Muscle of leg (tissue), 11 donors: ENCODE measurements around the gene MAP10. TPM values are rescaled to one million over a fixed set of nuclear protein-coding genes. Genes with fewer than 3 reads are reported as not detected.

ENCODE experiments used
- DNase-seq: peaks from one replicate; pipeline ENCODE4 v3.0.0; 2013
- H3K27ac ChIP-seq: one replicate; pipeline ENCODE4 v1.5.1; 2013; ENCODE audit warnings: mild to moderate bottlenecking, low read length, control low read depth
- H3K27me3 ChIP-seq: one replicate; pipeline ENCODE4 v1.6.1; 2013; ENCODE audit warnings: low read length; ENCODE audit not compliant: control insufficient read depth, insufficient read depth
- H3K36me3 ChIP-seq: one replicate; pipeline ENCODE4 v1.6.1; 2013; ENCODE audit warnings: low read length; ENCODE audit not compliant: control insufficient read depth, insufficient read depth
- H3K4me1 ChIP-seq: one replicate; pipeline ENCODE4 v1.6.1; 2013; ENCODE audit warnings: low read length; ENCODE audit not compliant: control insufficient read depth, insufficient read depth
- H3K4me3 ChIP-seq: one replicate; pipeline ENCODE4 v1.5.1; 2013; ENCODE audit warnings: low read length, control low read depth
- H3K9me3 ChIP-seq: replicated peaks from 2 replicates; pipeline ENCODE4 v1.6.1; 2013; ENCODE audit warnings: low read depth, low read length; ENCODE audit not compliant: control insufficient read depth
- WGBS: methylation state at CpG from one replicate; pipeline ENCODE4 v1.1.5; 2013; ENCODE audit warnings: missing lambda C conversion rate; ENCODE audit not compliant: insufficient coverage; 5-methylcytosine and 5-hydroxymethylcytosine counted together
- polyA plus RNA-seq, 8 donors: library from polyadenylated mRNA; unstranded; fragments of 120-200 nt; gene quantifications; one replicate each; pipeline versions ENCODE4 v1.2.1 to v1.2.3, GENCODE V29; 2013; ENCODE audit warnings: inconsistent platforms in 1 of 8, low replicate concordance in 1 of 8; ENCODE audit not compliant: insufficient read length in 8 of 8, insufficient read depth in 1 of 8
- total RNA-seq: library from RNA; stranded (reverse); fragments of 120-200 nt; gene quantifications from one replicate; pipeline ENCODE4 v1.2.4, GENCODE V29; 2013

The MAP10 gene
- total and polyA plus RNA-seq, 9 donors: 2.2 to 3.5 (median 2.7) TPM

DNA sequence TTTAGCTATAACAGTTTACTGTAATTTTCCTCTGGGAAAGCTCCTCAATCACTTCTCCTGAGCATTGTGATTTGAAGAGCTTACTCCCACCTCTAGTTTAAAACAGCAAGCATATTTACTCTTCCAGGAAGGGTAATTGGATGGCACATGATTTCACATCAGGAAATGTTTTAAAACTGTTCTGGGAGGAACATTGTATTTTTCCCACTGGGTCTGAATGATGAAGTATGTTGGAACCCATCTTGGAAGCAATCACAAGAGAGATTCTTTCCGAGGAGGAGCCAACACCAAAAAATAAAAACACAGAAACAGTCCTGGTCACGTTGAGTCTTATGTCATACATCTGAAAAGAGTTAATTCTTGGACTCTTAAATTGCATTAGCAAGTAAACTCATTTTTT is 17.3 kb downstream of the MAP10 start:
- WGBS: no CpG with 5 or more reads among the region's 2 CpGs
- H3K27me3 ChIP-seq: no peaks in the 10 kb centered on the region
- H3K4me3 ChIP-seq: no peak overlapping the region
- no peaks in the 10 kb centered on the region for H3K9me3 ChIP-seq
- no peaks in the 10 kb centered on the region for H3K4me1 ChIP-seq
- peak; percentile 87 for DNase-seq
- H3K36me3 ChIP-seq: no peaks in the 10 kb centered on the region
- H3K27ac ChIP-seq: no peak overlapping the region

- DNase-seq: no peak
- Histone ChIP-seq H3K27me3 (no peaks in the 10 kb centered on the region), H3K9me3 (no peaks in the 10 kb centered on the region), H3K36me3 (no peaks in the 10 kb centered on the region), H3K4me3 (no peak overlapping the region), H3K4me1 (no peaks in the 10 kb centered on the region), H3K27ac (no peak overlapping the region)
- WGBS: no CpG with 5 or more reads among the region's 1 CpG
Measured at GRCh38 chr1:232826318-232826717, 21.1 kb downstream of the MAP10 start.

- Histone ChIP-seq H3K27me3 (no peaks in the 10 kb centered on the region), H3K27ac (no peak overlapping the region), H3K4me1 (no peaks in the 10 kb centered on the region), H3K9me3 (no peaks in the 10 kb centered on the region), H3K4me3 (no peak overlapping the region), H3K36me3 (no peaks in the 10 kb centered on the region)
- 95% methylated on average over 2 of the region's 2 CpGs for WGBS
- DNase-seq: no peak
Measured at GRCh38 chr1:232830661-232831060, 25.4 kb downstream of the MAP10 start.

- H3K27ac ChIP-seq: no peak overlapping the region
- H3K4me3 ChIP-seq: no peak overlapping the region
- WGBS: no CpG with 5 or more reads among the region's 2 CpGs
- no peak for DNase-seq
- no peaks in the 10 kb centered on the region for H3K4me1 ChIP-seq
- H3K9me3 ChIP-seq: no peaks in the 10 kb centered on the region
- no peaks in the 10 kb centered on the region for H3K27me3 ChIP-seq
- H3K36me3 ChIP-seq: no peaks in the 10 kb centered on the region
Measured at GRCh38 chr1:232831895-232832294, 26.7 kb downstream of the MAP10 start.

DNA sequence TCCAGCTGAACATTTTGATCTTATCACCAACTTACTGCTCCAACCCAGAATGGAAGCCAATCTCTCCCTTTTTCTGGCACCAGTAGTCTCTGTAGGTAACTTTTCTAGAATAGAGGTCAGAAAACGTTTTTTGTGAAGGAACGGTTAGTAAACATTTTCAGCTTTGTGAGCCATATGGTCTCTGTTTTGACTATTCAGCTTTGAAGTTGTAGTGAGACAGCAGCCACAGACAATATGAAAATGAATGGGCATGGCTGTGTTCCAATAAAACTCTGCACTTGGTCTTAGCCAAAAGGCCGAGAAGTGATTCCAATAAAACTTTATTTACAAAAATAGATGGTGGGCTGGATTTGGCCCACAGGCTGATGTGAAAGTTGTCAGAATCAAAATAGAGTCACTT is 28.9 kb downstream of the MAP10 start:
- Histone ChIP-seq H3K36me3 (no peaks in the 10 kb centered on the region), H3K4me1 (no peaks in the 10 kb centered on the region), H3K27me3 (no peaks in the 10 kb centered on the region), H3K4me3 (no peak overlapping the region), H3K9me3 (no peaks in the 10 kb centered on the region), H3K27ac (no peak overlapping the region)
- no peak for DNase-seq
- WGBS: 58% methylated on average over 2 of the region's 3 CpGs

DNA sequence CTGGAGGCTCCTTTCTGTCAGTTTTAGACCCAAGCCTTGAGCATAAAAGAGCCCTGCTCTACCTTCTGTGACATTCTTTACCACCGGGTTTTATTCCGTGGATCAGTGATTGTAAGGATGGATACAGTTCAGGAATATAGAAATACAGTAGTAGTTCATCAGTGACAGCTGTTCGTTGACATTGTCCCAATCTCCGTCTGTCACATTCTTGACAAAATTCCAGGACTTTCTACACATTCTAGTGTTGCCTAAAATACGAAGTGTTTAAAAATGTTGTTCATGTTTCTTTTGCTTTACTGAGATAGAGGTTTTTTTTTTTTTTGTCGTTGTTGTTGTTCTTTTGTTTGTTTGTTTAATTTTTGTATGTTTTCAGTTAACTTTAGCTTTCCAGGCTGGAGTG is 29.9 kb downstream of the MAP10 start:
- Histone ChIP-seq H3K27ac (no peak overlapping the region), H3K36me3 (no peaks in the 10 kb centered on the region), H3K4me1 (no peaks in the 10 kb centered on the region), H3K9me3 (no peaks in the 10 kb centered on the region), H3K4me3 (no peak overlapping the region), H3K27me3 (no peaks in the 10 kb centered on the region)
- no CpG with 5 or more reads among the region's 6 CpGs for WGBS
- no peak for DNase-seq

GRCh38 chr1:232837087-232837486 is 31.9 kb downstream of the MAP10 start:
- H3K4me3 ChIP-seq: no peak overlapping the region
- no peak for DNase-seq
- H3K36me3 ChIP-seq: no peaks in the 10 kb centered on the region
- H3K27me3 ChIP-seq: no peaks in the 10 kb centered on the region
- no CpG with 5 or more reads among the region's 4 CpGs for WGBS
- no peak overlapping the region for H3K27ac ChIP-seq
- no peaks in the 10 kb centered on the region for H3K4me1 ChIP-seq
- H3K9me3 ChIP-seq: no peaks in the 10 kb centered on the region

DNA sequence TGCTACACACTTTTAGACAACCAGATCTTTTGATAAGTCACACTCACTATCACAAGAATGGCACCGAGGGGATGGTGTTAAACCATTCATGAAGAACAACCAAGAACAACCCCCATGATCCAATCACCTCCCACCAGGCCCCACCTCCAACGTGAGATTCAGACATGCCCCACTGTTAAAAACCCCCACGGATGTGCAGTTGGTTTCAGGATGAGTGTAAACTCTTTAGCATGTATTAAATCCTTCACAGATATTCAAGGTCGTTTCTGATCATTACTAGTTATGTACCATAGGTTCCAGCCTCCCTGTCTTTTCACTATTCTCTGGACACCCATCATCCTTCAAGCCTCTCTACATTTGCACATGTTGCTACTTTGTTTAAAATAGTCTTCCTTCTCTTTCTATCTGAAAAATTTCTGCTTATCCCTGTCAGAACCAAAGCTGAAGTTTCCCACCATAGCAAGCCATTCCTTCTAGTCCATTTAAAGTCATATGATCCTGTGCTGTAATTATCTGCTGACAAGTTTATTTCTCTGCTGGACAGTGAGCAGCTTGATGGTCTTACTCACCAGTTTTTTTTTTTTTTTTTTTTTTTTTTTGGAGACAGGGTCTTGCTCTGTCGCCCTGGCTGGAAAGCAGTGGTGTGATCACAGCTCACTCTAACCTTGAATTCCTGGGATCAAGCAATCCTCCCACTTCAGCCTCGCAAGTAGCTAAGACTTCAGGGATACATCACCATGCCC is 36.8 kb downstream of the MAP10 start:
- Histone ChIP-seq H3K9me3 (no peaks in the 10 kb centered on the region), H3K4me3 (no peak overlapping the region), H3K4me1 (no peaks in the 10 kb centered on the region), H3K36me3 (no peaks in the 10 kb centered on the region), H3K27me3 (no peaks in the 10 kb centered on the region), H3K27ac (no peak overlapping the region)
- DNase-seq: no peak
- 90% methylated on average over 3 of the region's 6 CpGs for WGBS

DNA sequence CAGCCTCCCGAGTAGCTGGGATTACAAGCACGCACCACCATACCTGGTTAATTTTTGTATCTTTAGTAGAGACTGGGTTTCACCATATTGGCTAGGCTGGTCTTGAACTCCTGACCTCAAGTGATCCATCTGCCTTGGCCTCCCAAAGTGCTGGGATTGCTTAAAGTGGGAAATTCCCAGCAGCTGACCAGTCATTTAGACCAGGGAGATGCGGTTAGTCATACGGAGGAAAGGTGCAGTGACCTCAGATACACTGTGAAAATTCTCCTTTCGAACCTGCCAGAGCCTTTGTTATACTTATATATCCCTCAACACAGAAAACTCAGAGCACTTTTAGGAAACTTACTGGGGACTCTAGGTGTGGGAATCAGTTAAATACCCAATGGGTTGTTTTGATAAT is 39.6 kb downstream of the MAP10 start:
- Histone ChIP-seq H3K9me3 (no peaks in the 10 kb centered on the region), H3K36me3 (no peaks in the 10 kb centered on the region)
- DNase-seq: no peak

DNA sequence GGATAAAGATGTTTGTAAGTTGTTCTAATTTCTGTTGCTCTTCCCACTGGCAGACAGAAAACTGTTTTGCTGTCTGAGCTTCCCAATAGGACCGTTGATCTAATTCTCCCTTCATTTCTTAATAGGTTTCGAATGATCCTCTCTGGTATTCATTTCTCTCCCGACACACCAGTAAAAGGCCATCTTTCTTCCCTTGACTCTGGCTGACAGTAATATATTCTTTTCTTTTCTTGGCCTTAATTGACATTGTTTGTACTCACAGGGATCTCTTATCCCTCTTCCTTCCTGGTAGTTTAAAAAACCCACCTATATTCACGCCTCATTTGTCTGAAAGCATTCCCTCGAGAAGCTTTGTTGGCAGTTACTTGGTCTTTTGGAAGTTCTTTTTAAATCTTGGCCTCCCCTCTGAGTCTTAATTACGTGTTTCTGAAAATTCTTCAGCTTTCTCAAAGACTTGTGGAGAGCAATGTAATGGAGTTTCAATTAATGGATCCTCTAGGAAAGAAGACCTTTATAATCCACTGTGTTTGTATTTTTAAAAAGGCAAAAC is 40.3 kb downstream of the MAP10 start:
- no CpG with 5 or more reads among the region's 6 CpGs for WGBS
- Histone ChIP-seq H3K4me3 (no peak overlapping the region), H3K27ac (no peak overlapping the region), H3K36me3 (no peaks in the 10 kb centered on the region), H3K27me3 (no peaks in the 10 kb centered on the region), H3K4me1 (no peaks in the 10 kb centered on the region), H3K9me3 (no peaks in the 10 kb centered on the region)
- DNase-seq: peak; percentile 15

More for the DNA sequence above, 39.6 kb downstream of the MAP10 start:
- Histone ChIP-seq H3K4me3 (no peak overlapping the region), H3K27ac (no peak overlapping the region), H3K27me3 (no peaks in the 10 kb centered on the region), H3K4me1 (no peaks in the 10 kb centered on the region)
- whole genome bisulfite sequencing: no CpG with 5 or more reads among the region's 5 CpGs
